Effector CD4-positive, alpha-beta T cell (primary cell): ENCODE measurements around the gene ZNF334.

Source experiments
- DNase-seq: peaks from one replicate; pipeline ENCODE4 v3.0.0-alpha.2; 2020

Gene ZNF334

GRCh38 chr20:46545077-46545826 lies 31.9 kb upstream of the ZNF334 start:
- no peak for DNase-seq

- DNase-seq = no peak
Observed at GRCh38 chr20:46544576-46544975, 31.2 kb upstream of the ZNF334 start.

GRCh38 chr20:46543959-46544358 lies 30.6 kb upstream of the ZNF334 start:
- no peak for DNase-seq

- DNase-seq = no peak
Observed at GRCh38 chr20:46543033-46543432, 29.7 kb upstream of the ZNF334 start.

- DNase-seq = no peak
Observed at GRCh38 chr20:46541229-46541935, 28.0 kb upstream of the ZNF334 start.

GRCh38 chr20:46539113-46539512 lies 25.8 kb upstream of the ZNF334 start:
- no peak for DNase-seq

- no peak for DNase-seq
Observed at GRCh38 chr20:46530640-46531039, 17.3 kb upstream of the ZNF334 start.

GRCh38 chr20:46523696-46524328 lies 10.5 kb upstream of the ZNF334 start:
- DNase-seq = no peak

- no peak for DNase-seq
Observed at GRCh38 chr20:46523108-46523507, 9.7 kb upstream of the ZNF334 start.

GRCh38 chr20:46520976-46521579 lies 7.7 kb upstream of the ZNF334 start:
- no peak for DNase-seq

- DNase-seq = no peak
Observed at GRCh38 chr20:46520540-46520939, 7.2 kb upstream of the ZNF334 start.

- no peak for DNase-seq
Observed at GRCh38 chr20:46519471-46520068, 6.2 kb upstream of the ZNF334 start.

GRCh38 chr20:46509523-46509922 lies 3.8 kb downstream of the ZNF334 start:
- no peak for DNase-seq

GRCh38 chr20:46507760-46508407 lies 5.5 kb downstream of the ZNF334 start:
- no peak for DNase-seq

GRCh38 chr20:46505506-46505905 lies 7.9 kb downstream of the ZNF334 start:
- DNase-seq = no peak

GRCh38 chr20:46501961-46502360 lies 11.4 kb downstream of the ZNF334 start:
- no peak for DNase-seq

- DNase-seq = no peak
Observed at GRCh38 chr20:46501337-46501942, 11.9 kb downstream of the ZNF334 start.

- DNase-seq = no peak
Observed at GRCh38 chr20:46494077-46494476, 19.3 kb downstream of the ZNF334 start.

GRCh38 chr20:46491354-46491753 lies 22.0 kb downstream of the ZNF334 start:
- DNase-seq = no peak

GRCh38 chr20:46488451-46488850 lies 24.9 kb downstream of the ZNF334 start:
- no peak for DNase-seq

- DNase-seq = no peak
Observed at GRCh38 chr20:46487628-46488027, 25.7 kb downstream of the ZNF334 start.

GRCh38 chr20:46485431-46485830 lies 27.9 kb downstream of the ZNF334 start:
- no peak for DNase-seq
